NCI-H1930 (cell line): Measurements from ENCODE around the gene AIDA.
"Not testable (repeated sequence)": the region's sequence is repeated elsewhere in the genome, so short reads cannot be mapped to it uniquely, and the experiment has no call there.

Source experiments
- DNase-seq, 2 experiments: peaks; one replicate each; lab custom pipeline; 2025; lab: John Stamatoyannopoulos, UW

Gene AIDA

DNA sequence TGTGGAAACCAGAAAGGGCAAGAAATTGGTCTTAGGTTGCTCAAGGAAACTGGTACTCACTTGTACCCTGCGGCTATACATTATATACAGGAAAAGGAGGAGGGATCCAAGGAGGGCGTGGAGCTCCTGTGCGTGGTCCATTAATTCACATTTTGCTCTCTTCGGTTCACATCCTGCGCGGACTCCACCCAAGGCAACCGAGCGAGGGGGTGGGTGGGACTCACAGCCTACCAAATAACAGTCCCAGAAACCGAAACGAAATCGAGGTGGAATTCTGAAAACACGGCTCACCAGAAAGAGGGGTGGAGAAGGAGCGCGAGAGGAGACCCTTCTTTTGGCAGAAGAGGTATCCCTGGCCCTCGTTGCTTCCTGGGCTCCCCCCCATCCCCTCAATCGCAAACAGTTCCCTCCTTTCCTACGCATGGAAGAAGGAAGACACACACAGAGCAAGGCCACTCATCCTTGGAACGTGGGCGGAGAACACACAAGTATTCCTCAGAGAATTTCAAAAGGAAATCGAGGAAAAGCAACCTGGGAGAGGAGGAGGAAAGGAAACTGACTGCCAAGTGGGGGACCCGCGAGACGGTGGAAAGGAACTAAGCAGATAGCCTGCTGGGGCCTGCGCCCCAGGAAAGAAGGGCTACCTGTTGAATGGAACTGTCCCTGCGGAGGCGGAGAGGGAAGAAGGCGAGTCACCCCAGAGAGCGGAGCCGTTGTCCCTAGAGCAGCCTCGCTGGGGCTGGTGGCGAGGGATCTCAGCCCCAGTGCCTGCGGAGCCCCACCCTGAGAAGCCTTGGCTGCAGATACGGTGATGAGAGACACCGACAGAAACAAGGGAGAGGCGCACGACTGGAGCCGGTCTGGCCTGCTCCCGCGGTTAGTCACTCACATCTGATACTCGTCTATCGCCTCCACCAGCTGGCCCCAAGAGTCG lies 705 bp downstream of the AIDA start:
- DNase-seq: peak in 1 of 2 experiments; percentile 19

DNA sequence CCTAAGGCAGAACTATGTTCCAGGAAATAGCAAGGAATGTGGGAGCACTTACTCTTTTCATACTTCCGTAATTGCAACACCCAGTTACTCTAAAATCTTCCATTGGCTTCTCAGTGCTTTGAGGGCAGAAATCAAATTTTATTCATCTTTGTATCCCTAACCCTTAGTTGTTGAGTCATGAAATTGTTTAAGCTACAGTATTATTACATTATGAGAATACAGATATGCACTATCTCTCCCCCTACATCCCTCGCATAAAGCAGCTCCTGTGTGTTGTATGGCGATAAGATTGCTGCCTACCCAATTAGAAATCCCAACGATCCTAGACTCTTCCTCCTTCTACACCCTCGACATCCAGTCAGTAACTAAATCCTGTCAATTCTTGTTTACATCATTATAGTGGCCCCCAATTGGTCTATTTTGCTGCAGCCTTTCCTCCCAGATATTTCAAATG lies 2.6 kb downstream of the AIDA start:
- no peak for DNase-seq

DNA sequence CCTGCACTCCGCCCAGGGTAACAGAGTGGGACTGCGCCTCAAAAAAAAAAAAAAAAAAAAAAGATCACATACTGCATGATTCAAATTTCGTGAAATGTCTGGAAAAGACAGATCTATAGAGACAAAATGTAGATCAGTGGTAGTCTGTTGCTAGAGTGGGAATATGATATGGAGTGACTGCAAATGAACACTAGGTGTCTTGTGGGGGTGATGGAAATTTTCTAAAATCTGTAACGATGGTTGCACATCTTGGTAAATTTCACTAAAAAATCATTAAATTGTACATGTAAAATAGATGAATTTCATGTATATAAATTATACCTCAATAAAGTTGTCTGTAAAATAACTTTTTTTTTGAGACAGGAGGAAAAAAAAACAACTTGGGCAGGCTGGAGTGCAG lies 5.5 kb downstream of the AIDA start:
- no peak for DNase-seq

GRCh38 chr1:222704260-222704659 lies 8.0 kb downstream of the AIDA start:
- DNase-seq: no peak

DNA sequence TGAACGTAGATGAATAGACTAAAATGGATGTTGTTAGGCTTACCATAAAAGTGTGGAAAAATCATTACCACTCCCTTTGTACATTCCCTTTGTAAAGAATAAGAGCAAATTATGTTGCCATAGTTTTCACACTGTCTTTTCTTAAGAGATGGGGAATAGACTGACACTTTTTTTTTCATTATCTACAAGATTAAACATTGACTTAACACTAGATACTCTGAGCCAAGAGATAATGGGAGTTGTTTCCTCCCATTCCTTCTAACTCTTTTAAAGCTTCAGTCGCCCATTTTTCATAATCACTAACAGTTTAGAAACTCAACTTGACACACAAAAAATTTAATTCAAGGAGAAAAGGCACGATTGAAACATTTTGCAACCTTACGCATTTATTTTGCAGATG lies 10.1 kb downstream of the AIDA start:
- no peak for DNase-seq

DNA sequence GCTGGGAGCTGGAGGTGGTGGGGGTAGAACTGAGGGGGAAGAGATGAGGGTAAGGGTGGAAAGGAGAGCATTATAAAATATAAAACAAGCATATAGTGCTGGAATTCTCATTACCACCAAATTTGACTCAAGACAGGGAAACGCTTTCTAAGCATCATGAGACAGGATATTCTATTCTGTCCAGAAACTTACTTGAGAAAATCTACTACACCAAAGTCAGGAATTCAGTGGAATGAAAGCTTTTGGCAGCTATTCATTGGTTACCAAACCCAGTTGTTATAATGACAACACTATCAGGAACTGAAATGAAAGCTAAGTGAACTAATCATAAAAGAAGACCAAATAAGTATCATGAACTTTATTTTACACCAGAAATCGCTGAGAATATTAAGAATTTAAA lies 14.5 kb downstream of the AIDA start:
- no peak for DNase-seq

DNA sequence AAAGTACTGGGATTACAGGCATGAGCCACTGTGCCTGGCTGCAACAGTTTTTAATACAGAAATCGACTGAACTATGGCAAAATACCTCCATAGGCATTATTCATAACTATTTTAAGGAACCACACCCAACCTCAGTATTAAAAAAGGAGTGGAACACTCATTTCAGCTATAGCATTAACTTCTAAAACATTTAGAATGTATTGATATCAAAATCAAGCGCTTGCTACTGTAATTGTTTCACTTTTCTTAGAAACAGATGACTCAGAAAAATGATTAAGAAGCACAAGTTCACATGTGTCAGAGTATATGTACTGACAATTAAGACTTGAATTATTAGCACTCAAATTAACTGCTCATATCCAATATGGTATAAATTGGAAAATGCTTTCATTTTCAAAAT lies 15.1 kb downstream of the AIDA start:
- no peak for DNase-seq

DNA sequence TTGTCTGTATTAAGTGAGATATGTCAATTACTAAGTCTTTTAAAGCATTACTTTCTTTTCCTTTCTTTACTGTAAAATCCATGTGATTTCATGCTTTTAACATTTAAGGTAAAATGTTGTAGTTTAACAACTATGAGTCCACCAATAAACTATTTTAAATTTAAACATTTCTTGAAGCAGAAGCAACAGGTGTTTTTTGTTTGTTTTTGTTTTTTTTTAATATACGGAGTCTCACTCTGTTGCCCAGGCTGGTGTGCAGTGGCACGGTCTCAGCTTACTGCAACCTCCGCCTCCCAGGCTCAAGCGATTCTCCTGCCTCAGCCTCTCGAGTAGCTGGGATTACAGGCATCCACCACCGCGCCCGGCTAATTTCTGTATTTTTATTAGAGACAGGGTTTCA lies 15.6 kb downstream of the AIDA start:
- DNase-seq: no peak

DNA sequence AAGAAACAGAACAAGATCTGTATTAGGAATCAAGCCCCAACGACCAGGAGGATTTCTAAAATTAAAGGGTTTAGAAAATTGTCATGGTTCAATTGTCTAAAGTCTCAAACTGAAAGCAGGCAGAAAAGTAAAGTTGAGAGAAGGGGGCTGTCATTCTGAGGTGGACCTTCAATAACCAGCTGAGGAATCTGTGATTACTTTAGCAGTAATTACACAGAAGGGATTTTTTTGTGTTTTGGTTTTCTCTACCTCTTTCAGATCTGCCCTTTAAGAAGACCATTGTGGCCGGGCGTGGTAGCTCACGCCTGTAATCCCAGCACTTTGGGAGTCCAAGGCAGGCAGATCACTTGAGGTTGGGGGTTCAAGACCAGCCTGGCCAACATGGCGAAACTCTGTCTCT lies 17.4 kb downstream of the AIDA start:
- no peak for DNase-seq

DNA sequence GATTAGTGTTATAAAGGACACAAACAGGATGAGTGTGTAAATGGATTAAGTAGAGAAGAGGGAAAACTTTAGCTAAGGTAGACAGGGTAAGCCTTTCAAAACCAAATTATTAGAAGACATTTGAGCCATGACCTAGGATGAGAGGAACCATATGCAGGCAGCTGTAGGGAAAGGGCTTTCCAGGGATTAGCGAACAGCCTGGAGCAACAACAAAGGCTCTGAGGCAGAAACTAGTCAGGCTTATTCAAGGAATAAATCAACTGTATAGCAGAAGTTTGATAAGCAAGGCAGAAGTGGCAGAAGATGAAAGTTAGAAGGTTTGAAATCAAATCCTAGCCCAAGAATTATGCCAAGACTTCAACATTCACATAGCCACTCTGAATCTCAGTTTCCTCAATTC lies 21.3 kb downstream of the AIDA start:
- no peak for DNase-seq

- DNase-seq: no peak
Measured at GRCh38 chr1:222680080-222680479, 32.2 kb downstream of the AIDA start.

DNA sequence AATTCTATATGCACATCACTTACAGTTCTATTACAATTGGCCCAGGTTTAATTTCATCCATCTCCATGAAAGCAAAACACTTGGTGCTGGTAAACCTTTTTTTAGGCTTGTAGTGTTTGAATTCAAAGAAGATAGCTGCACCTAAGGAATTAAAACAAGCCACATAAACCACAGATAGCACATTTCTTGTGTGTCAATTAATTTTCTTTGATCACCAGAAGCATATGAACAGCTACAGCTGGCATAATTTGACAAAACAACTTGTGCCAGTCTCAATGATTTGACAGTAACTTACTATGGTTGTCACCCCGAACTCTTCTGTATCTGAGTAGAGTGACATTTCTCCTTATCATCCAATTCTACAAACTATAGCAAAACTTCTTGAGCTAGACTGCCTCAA lies 42.2 kb downstream of the AIDA start:
- DNase-seq: no peak

DNA sequence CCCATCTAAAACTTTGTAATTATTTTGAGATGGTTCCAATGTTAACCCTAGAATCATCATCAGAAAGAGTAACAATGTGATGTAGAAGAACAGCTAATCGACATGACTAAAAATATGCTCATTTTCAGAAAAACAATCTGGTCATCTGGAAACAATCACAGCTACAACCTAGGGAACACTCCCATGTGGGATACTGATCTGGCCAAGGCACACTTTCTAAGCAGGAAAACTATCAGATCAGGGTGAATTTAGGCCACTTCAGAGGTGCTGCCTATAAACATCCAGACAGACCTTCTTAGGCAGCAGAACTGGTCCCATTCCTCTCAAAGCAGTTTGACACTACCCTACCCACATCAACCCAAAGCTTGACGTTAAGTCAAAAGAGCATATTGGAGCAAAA lies 43.2 kb downstream of the AIDA start:
- DNase-seq: not testable (repeated sequence)

DNA sequence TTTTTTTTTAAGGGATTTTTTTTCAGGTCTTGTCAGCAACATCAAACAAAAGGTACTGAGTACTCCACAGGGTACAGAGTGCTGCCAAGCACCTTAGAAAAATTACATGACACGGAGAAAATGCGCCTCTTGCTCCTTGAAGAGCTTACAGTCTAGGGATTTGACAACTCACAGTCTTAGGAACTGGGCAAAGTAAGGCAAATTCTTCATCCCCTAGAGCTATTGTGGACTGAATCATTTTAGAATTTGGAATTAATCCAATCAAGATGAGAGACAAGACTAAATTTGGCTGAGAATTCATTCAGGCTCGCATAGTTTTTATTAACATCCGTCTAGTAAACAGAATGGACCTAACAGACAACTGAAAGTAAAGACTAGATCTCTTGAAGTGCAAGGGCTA lies 44.1 kb downstream of the AIDA start:
- DNase-seq: not testable (repeated sequence)

- no peak for DNase-seq
Measured at GRCh38 chr1:222665964-222666363, 46.3 kb downstream of the AIDA start.

DNA sequence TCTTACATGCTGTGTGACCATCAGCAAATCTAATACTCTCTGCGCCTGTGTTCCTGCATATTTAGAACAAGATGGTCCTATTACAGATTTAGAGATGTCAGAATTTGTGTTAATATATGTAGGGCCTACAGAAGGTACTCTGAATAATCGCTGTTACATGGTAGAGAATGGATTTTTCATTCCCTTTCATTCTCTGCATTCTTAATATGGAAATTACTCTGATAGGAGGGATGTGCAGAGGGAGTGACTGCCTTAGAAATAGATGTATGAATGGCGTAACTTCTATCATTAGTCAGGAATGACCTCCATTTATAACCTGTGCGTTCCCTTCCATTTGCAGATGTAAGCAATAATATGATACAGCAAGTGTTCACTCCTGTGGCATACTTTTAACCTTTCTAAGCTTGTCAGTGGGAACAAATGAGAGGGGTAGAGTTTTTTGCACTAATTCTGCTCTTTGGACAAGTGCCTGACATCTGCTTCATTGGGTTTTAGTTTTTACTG lies 48.8 kb downstream of the AIDA start:
- DNase-seq: no peak

DNA sequence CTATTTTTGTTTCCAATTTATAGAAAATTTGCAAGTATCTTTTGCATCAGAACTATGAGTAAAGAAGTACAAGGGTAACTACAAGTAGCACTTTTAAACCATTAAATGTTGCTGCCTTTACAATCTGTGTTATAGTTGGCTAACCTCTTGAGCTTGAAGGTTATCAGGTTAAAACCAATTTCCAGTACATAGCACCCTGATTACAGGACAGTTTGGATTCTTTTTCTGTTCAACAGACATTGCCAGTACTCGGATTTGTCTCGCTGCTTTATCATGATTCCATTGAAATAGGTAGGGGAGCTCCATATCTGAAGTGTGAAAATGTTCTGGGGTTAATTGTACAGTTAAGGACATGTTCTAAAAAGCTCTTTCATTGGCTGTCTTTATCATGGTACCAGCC lies 54.4 kb downstream of the AIDA start:
- DNase-seq: no peak

GRCh38 chr1:222656391-222657155 lies 55.7 kb downstream of the AIDA start:
- no peak for DNase-seq

- no peak for DNase-seq
Measured at GRCh38 chr1:222654849-222655248, 57.4 kb downstream of the AIDA start.

- DNase-seq: no peak
Measured at GRCh38 chr1:222653178-222653827, 59.0 kb downstream of the AIDA start.

GRCh38 chr1:222652676-222653075 lies 59.6 kb downstream of the AIDA start:
- DNase-seq: no peak

DNA sequence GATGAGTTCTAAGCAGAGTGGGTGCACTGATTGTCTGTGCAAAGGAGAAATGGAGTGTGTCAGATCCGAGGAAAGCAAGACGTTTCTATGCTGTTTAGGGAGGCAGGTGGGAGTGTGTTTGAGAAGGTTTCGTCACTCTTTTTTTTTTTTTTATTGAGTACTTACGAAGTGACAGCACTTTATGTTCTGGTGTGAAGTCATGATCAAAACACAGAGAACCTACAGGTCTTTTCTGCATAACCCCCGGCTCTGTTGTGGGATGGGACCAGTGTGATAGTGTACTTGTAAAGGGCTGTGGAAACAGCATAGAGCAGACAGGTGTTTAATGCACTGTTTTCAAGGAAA lies 67.7 kb downstream of the AIDA start:
- DNase-seq: no peak
